Cerebellar cortex (tissue), 1 donor: Measurements from ENCODE around the gene KDM4E.
"Not testable (repeated sequence)": the region's sequence is repeated elsewhere in the genome, so short reads cannot be mapped to it uniquely, and the experiment has no call there.

Experiments used
- DNase-seq: peaks from one replicate; pipeline ENCODE4 v3.0.0-alpha.2; 2015; ENCODE audit warnings: low spot score

Gene KDM4E

DNA sequence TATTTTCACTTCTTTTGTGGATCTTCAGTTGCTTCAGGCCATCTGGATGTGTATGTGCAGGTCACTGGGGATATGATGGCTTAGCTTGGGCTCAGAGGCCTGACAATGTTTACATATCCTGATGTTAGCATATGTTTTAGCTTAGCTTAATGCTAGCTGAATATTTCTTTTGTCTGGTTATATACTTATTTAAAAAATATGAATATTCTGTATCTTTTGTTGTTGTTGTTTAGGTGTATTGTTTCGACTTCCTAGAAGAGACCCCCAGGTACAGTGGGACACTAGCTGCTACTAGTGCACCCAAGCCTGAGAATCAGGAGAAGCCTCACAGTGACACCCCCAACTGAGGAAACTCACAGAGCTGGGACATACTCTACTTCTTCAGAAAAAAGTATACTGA lies at the start of gene KDM4E:
KDM4E (plus strand) TSS at position 301 of the 400 bp plus-strand sequence. CDS start 300 bp downstream, outside the sequence.
- no peak for DNase-seq

DNA sequence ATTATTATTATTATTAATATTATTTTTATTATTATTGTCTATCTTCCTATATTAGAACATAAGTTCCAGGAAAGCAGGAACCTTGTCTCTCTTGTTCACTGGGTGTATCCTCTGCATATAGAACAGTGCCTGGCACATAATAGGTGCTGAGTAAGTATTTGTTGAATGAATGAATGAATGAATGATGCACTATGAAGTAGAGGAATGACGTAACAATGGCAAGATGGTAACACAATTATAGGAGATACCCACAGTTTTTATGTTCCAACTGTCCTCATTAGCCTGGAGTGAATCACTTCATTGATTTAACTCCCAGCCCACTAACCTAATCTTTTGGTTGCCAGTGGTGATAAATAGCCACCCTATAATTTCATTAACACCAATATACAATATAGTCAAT lies 49.5 kb upstream of the KDM4E start:
- DNase-seq, result no peak

DNA sequence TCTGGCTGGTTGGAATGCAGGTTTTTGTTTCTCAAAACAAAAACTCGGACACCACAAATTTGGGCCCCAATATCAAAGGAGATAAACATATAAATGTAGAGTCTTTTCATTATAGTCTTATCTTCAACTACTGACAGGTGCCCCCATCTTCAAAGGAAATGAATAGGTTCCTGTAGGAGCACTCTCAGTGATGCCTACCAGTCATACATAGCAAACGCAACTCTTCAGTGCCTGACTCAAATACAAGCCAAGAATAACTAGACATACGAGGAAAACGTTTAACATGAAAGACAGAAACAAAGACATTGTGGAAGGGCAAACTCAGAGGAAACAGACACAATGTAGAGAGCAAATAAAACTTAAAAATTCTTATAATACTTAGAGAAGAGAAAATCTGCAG lies 37.7 kb upstream of the KDM4E start:
- no peak for DNase-seq

DNA sequence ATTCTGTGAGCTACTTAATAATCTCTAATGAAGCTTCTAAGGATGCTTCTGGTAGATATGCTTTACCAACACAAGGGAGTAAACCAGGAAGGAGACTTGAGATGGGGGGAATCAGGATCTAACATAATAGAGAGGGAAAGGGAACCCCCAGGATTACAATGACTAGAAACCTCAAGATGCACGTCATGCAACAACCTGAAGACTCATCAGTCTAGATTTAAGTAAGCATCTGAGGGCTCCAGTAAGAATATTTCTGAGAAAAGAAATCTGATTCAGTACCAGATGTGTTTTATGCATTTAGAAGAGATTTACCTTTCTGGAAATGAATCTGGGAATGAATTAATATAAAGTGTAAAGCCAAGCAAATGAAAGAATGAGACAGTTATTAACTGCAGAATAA lies 36.3 kb upstream of the KDM4E start:
- DNase-seq, result no peak

DNA sequence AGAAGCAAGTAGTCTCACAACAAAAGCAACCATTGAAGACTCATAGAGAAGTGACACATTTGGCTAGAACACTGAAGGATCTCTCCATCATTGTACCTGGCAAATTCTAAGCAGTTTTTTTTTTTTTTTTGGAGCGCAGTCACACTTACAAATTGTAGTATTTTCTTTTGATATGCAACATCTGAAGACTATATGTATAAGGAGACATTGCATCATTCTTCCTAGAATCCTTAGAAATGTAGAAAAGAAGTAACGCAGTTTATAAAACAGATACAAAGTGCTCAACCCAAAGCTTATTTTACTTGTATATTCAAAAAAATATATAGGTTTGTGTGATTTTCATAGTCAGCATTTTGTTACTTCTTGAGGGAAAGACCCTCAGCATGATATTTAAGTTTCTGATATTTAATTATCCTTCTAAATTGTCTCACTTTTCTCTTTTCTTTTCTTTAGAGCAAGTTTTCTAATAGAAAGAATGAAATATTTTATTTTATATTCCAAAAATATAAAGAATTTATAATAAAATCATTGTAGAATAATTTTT lies 31.6 kb upstream of the KDM4E start:
- no peak for DNase-seq

DNA sequence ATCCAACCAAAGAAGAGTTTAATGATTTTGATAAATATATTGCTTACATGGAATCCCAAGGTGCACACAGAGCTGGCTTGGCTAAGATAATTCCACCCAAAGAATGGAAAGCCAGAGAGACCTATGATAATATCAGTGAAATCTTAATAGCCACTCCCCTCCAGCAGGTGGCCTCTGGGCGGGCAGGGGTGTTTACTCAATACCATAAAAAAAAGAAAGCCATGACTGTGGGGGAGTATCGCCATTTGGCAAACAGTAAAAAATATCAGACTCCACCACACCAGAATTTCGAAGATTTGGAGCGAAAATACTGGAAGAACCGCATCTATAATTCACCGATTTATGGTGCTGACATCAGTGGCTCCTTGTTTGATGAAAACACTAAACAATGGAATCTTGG lies 27.6 kb upstream of the KDM4E start:
- no peak for DNase-seq

DNA sequence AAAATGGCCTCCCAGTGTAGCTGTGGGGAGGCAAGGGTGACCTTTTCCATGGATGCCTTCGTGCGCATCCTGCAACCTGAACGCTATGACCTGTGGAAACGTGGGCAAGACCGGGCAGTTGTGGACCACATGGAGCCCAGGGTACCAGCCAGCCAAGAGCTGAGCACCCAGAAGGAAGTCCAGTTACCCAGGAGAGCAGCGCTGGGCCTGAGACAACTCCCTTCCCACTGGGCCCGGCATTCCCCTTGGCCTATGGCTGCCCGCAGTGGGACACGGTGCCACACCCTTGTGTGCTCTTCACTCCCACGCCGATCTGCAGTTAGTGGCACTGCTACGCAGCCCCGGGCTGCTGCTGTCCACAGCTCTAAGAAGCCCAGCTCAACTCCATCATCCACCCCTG lies 26.8 kb upstream of the KDM4E start:
- DNase-seq, result no peak

DNA sequence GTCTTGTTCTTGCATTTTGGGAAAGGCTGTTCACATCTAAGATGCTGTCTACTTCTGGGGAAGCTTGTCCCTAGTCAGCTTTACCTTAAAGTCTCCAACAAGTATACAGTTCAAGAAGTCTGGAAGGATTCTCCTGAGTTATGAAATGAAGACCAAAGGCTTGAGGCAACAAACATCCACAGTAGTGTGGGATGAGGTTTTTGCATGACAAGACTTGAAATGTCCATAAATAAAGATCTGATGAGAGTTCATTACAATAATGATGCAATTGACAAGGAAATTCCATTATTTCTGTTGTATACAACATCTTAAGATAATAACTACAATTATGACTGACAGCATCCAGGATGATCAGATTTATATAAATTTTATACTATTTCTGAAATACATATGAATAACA lies 21.3 kb upstream of the KDM4E start:
- no peak for DNase-seq

DNA sequence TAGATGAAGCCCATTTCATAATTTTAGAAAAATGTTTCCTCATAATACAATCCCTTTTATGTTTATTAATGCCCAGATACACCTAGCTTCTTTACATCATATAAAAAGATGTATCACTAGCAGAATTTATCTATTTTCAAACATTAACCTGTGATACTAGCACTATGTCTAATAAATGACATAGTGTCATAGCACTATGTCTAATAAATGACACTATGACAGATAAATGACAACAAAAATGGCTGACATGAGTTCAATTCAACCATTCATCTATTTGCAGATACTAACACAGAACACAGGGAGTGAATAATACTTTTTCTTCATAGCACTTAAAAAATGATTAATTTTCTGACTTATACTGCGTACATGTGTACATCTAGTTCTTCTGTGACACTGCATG lies 19.4 kb upstream of the KDM4E start:
- DNase-seq, result no peak

DNA sequence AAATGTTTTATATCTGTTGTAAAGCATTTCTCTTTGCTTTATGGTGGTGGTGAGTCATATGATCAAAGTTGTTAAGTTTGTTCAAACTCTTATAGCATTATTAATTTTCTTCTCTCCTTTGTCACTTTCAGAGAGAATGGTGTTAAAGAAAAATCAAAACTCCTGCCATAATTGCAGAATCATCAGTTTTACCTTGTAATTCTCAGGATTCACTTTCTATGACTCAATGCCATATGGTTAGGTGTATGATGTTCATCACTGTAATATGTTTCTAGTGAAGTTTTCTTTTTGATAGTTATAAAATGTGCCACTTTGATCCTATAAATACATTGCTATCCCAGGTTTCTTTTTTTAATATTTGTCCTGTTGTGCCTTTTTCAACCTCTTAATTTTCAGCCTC lies 13.7 kb upstream of the KDM4E start:
- DNase-seq, result no peak

DNA sequence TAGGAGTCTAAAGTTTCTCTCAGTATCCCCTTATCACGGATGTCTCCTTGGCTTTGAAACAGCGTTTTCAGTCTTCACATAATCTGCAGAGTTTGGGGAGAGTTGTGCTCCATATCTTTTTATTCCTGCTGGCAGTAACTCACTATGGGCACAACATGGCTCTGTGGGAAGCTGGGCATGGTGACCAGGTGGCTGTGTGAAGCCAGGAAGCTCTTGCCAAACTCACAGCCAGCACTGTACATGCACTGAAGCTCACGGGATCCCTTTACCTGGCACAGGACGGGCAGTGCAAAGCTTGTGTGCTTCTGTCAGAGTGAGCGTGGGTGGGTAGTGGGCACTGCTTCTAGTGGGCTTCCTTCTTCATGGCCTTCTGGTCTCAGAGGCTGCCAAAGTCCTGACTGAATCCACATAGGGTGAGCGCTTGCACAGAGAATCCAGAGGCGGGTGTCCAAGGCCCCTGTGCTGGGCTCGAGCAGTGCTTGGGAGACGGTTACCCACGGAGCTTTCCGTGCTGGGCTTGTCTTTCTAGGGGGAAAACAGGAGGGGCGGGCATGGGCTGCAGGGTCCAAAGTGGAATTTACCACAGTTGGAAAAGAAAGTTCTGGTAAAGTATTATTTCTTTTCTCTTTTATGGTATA lies 10.8 kb upstream of the KDM4E start:
- peak; percentile 77 for DNase-seq

DNA sequence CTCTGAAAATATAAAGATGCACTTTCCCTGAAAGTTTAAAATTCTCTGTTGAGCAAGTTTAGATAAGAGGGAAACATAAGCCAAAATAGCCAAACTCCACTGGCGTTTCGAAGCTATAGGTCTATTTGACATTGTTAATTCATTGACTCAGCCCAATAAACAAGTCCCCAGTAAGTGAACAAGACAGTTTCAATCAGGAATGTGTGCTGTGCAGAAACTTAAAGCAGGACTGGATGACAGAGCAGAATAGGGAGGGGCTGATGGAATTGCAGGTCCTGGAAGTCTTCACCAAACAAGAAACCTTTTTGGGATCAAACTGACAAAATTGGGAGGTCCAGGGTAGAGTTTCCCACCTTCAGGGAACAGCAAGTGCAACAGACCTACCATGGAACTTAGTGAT lies 8.9 kb upstream of the KDM4E start:
- no peak for DNase-seq

DNA sequence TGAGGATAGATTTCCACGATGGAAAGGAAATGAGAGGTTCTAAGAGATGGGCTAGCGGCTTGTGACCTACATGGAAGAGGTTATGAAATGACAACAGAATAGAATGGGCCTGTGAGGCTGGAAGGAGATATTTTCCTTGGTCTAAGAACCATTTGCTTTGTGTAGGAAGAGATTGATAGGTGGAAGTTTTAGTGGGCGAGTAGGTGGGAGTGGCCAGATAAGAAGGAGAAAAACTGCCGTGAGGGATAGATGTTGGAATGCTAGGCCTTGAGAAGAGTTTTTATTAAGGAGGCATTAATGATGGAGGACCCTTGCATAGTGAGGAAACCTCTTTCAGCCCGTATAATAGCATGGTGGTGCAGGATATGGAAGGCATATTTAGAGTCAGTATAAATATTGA lies 3.6 kb upstream of the KDM4E start:
- not testable (repeated sequence) for DNase-seq

DNA sequence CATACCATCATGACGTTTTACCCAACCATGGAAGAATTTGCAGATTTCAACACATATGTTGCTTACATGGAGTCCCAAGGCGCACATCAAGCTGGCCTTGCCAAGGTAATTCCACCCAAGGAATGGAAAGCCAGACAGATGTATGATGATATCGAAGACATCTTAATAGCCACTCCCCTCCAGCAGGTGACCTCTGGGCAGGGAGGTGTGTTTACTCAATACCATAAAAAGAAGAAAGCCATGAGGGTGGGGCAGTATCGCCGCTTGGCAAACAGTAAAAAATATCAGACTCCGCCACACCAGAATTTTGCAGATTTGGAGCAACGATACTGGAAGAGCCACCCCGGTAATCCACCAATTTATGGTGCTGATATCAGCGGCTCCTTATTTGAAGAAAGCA lies 536 bp downstream of the KDM4E start:
- DNase-seq, result not testable (repeated sequence)

DNA sequence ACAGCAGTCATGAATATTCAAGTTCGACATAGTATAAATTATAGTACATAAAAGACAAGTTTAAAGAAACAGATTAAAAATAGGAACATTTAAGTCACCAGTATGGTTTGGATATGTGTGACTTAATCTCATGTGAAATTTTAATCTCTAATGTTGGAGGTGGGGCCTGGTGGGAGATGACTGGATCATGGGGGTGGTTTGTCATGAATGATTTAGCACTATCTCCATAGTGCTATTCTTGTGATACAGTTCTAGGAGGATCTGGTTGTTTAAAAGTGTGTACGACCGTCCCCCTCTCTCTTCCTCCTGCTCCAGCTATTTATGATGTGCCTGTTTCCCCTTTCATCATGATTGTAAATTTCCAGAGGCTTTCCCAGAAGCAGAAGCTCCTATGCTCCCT lies 3.3 kb downstream of the KDM4E start:
- no peak for DNase-seq

DNA sequence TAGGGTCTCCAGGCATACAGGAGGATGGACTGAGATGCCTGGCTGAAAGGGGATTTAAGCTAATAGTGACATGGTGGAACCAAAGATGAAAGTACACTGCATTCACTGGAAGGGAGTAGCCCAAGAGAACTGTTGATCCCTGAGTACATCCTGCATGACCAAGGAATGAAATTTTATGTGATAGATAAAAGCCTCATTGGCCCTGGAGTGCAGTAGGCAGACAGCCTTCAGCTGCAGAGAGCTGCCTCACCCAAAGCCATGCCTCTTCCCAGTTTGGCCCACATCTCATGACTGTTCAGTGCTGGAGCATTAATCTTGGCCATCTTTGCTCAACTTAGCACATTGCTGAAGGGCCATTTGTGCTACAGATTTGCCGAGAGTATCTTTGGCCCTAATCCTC lies 8.0 kb downstream of the KDM4E start:
- DNase-seq, result no peak

DNA sequence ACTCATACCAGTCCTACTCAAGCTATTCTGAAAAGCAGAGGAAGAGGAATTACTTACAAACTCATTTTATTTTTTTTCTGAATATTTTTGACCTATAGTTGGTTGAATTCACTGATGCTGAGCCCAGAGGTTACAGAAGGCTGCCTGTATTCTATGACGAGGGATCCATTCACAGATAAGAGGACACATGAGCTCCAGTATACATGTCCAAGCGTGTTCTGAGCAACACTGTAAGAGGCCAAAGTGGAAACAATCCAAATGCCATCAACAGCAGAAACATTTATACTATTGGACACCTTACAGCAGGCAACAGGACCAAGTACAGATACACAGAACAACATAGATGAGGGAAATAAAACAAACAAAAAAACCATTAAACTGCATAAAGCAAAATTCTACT lies 10.3 kb downstream of the KDM4E start:
- no peak for DNase-seq

DNA sequence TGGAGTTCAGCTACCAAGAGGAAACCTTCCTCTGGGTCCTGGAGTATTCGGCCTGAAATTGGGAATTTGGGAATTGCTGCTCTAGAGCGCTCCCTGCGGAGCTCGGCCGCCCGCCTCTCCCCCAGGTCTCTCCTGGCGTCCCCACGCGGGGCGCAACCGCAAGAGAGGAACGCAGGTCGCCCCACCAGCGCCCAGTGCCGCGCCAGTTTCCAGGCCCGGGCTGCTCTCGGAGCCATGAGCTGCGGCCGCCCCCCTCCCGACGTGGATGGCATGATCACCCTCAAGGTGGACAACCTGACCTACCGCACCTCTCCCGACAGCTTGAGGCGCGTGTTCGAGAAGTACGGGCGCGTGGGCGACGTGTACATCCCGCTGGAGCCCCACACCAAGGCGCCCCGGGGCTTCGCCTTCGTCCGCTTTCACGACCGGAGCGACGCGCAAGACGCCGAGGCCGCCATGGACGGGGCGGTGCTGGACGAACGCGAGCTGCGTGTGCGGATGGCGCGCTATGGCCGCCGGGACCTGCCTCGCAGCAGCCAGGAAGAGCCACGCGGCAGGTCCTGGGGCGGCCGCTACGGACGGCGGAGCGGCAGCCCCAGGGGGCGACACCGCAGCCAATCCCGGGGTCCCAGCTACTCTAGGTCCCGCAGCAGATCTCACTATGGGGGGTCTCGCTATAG lies 12.4 kb downstream of the KDM4E start:
- DNase-seq, result not testable (repeated sequence)

DNA sequence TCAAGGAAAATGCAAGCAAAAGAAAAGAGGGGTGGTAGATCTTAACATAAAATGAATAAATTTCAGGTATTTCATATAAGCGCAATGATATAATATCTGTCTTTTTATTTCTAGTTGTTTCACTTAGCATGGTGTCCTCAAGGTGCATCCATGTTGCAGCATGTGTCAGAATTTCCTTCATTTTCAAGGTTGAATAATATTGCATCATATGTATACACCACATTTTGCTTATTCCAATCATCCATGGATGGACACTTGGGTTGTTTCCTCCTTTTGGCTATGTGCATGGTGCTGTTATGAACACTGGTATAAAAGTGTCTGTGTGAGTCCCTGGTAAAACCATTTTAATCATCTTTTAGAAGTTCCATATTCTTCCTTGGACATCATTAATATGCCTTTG lies 17.2 kb downstream of the KDM4E start:
- DNase-seq, result no peak

DNA sequence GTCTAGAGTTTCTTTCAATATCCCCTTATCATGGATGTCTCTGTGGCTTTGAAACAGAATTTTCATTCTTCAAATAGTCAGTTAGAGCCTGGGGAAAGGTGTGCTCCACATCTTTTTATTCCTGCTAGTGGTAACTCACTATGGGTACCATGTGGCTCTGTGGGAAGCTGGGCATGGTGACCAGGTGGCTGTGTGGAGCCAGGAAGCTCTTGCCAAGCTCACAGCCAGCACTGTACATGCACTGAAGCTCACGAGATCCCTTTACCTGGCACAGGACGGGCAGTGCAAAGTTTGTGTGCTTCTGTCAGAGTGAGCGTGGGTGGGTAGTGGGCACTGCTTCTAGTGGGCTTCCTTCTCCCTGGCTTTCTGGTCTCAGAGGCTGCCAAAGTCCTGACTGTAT lies 17.8 kb downstream of the KDM4E start:
- no peak for DNase-seq

DNA sequence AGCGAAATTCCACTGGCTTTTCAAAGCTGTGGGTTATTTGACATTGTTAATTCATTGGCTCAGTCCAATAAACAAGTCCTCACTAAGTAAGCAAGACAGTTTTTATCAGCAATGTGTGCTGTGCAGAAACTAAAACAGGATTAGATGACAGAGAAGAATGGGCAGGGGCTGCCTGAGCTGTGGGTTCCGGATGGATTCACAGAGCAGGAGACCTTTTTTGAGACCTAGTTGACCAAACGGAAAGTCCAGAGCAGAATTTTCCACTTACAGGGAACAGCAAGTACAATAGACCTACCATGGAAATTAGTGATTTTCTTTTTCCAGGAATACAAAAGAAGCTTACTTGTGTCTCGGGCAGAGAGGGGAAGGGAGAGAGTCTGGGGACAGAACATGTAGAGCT lies 19.0 kb downstream of the KDM4E start:
- no peak for DNase-seq

DNA sequence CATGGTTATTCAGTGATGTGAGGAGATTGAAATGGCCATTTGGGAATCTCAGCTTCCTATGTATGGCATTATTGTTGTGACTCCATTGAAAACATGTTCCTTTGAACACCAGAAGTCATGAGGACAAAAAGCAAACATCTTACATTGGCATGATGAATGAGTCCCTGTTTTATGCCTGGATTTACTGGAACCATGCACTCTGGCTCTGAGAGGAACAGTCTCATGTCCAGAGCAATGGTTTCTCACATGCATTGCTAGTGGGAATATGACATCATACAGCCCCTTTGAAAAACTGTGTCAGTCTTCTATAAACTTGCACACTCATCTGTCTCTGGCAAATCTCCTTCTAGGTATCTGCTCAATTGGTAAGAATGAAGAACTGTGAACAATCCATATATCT lies 20.8 kb downstream of the KDM4E start:
- no peak for DNase-seq

DNA sequence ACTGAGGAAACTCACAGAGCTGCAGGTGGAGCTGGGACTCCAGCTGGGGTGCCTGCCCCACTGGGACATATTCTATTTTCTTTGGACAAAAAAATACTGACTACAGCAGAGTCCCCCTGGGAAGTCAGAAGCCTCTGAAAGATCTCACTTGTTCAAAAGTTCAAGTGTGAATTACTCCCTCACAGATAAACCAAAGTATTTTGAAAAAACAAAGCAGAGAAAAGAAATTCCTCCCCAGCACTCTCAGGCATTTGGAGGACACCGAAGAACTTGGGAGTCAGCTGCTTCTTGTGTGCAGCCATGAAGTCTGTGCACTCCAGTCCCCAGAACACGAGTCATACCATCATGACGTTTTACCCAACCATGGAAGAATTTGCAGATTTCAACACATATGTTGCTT lies 24.1 kb downstream of the KDM4E start, which contains the start of gene KDM4F:
KDM4F (plus strand) TSS at position 301 of the 400 bp plus-strand sequence.
- DNase-seq, result not testable (repeated sequence)
